HG02798 (cell line): Measurements from ENCODE around the gene DENND1C.
"Not testable (repeated sequence)": the region's sequence is repeated elsewhere in the genome, so short reads cannot be mapped to it uniquely, and the experiment has no call there.

Experiments used
- ATAC-seq: cut with Tn5 transposase; IDR thresholded peaks from one replicate; pipeline ENCODE4 v1.9.1; 2021; ENCODE audit warnings: mild to moderate bottlenecking; ENCODE audit not compliant: unreplicated experiment, poor library complexity

The DENND1C gene

GRCh38 chr19:6458695-6459261, 22.8 kb downstream of the DENND1C start:
- no peak for ATAC-seq

- ATAC-seq, result no peak
These were observed 23.5 kb downstream of the DENND1C start for GRCh38 chr19:6457958-6458694.

- no peak for ATAC-seq
These were observed 25.7 kb downstream of the DENND1C start for GRCh38 chr19:6455924-6456323.

- no peak for ATAC-seq
These were observed 27.5 kb downstream of the DENND1C start for GRCh38 chr19:6453951-6454565.

- ATAC-seq, result no peak
These were observed 28.7 kb downstream of the DENND1C start for GRCh38 chr19:6452899-6453298.

- no peak for ATAC-seq
These were observed 29.4 kb downstream of the DENND1C start for GRCh38 chr19:6452223-6452614.

- ATAC-seq, result no peak
These were observed 29.9 kb downstream of the DENND1C start for GRCh38 chr19:6451583-6452222.

- ATAC-seq, result no peak
These were observed 31.4 kb downstream of the DENND1C start for GRCh38 chr19:6450166-6450565.

- no peak for ATAC-seq
These were observed 33.5 kb downstream of the DENND1C start for GRCh38 chr19:6448045-6448444.

- ATAC-seq, result no peak
These were observed 35.1 kb downstream of the DENND1C start for GRCh38 chr19:6446452-6446851.

- ATAC-seq, result no peak
These were observed 37.6 kb downstream of the DENND1C start for GRCh38 chr19:6443986-6444385.

- no peak for ATAC-seq
These were observed 39.4 kb downstream of the DENND1C start for GRCh38 chr19:6442087-6442688.

- no peak for ATAC-seq
These were observed 40.7 kb downstream of the DENND1C start for GRCh38 chr19:6440905-6441304.

- no peak for ATAC-seq
These were observed 41.8 kb downstream of the DENND1C start for GRCh38 chr19:6439743-6440142.

- ATAC-seq, result no peak
These were observed 47.9 kb downstream of the DENND1C start, which contains the start of gene SLC25A41 for GRCh38 chr19:6433663-6434062. SLC25A41 (minus strand) TSS chr19:6433763; CDS start chr19:6433693, 70 bp downstream.

GRCh38 chr19:6433165-6433564, 48.4 kb downstream of the DENND1C start:
- no peak for ATAC-seq

GRCh38 chr19:6431891-6432290, 49.7 kb downstream of the DENND1C start:
- no peak for ATAC-seq

GRCh38 chr19:6429419-6430221, 52.0 kb downstream of the DENND1C start:
- no peak for ATAC-seq

GRCh38 chr19:6428692-6429418, 52.7 kb downstream of the DENND1C start:
- ATAC-seq, result not testable (repeated sequence)
